GM12878 (cell line): ENCODE data around the gene MAML2. TPM values are rescaled to one million over a fixed set of nuclear protein-coding genes. Genes with fewer than 3 reads are reported as not detected.

Source experiments
- CHD1 ChIP-seq: IDR thresholded peaks from 2 replicates; pipeline ENCODE4 v1.6.1; 2012; ENCODE audit warnings: low read depth, low read length, improper control_type of control experiment
- SMC3 ChIP-seq: IDR thresholded peaks from 2 replicates; pipeline ENCODE4 v1.6.1; 2011; ENCODE audit warnings: low read length, improper control_type of control experiment, borderline replicate concordance
- polyA plus RNA-seq, 11 experiments: library from polyadenylated mRNA; depleted of rRNA in 4 of 11; unstranded in 6 of 11; stranded (reverse) in 5 of 11; fragments of >200 nt; fragmentation: Nextera tagmentation in 4 of 11; fragmentation: Illumina TruSeq in 1 of 11; extraction: Ambion mirVana in 4 of 11; extraction: Trizol in 1 of 11; gene quantifications; 1 replicate in 1 of 11; 2 replicates in 10 of 11; pipeline versions ENCODE4 v1.2.1 to v1.2.3, GENCODE V29; 2011 to 2016; ENCODE audit warnings: inconsistent platforms in 2 of 11, missing spikeins in 2 of 11, low read depth in 1 of 11
- total RNA-seq, 4 experiments: library from RNA; depleted of rRNA in 3 of 4; stranded (reverse); fragments of >200 nt in 3 of 4; fragmentation: Illumina TruSeq in 1 of 4; extraction: Trizol in 1 of 4; gene quantifications; 2 replicates each; pipeline versions ENCODE4 v1.2.1 to v1.2.3, GENCODE V29; 2013 to 2021
- TF ChIP-seq, protein P1 (sequence below): fragments of 450-650 bp; IDR thresholded peaks from 2 replicates; pipeline ENCODE4 v1.6.1; 2016; ENCODE audit warnings: mild to moderate bottlenecking, moderate library complexity, borderline replicate concordance
- TF ChIP-seq, protein P2 (sequence below): IDR thresholded peaks from 2 replicates; pipeline ENCODE4 v1.6.1; 2012; ENCODE audit warnings: mild to moderate bottlenecking, low read depth, low read length

The MAML2 gene
- total and polyA plus RNA-seq, 10 of the 15 experiments (the other 5 are each of a cell fraction or from before 2014, with no cell fraction given), result 2.5 to 15.1 (median 12.0) TPM

DNA sequence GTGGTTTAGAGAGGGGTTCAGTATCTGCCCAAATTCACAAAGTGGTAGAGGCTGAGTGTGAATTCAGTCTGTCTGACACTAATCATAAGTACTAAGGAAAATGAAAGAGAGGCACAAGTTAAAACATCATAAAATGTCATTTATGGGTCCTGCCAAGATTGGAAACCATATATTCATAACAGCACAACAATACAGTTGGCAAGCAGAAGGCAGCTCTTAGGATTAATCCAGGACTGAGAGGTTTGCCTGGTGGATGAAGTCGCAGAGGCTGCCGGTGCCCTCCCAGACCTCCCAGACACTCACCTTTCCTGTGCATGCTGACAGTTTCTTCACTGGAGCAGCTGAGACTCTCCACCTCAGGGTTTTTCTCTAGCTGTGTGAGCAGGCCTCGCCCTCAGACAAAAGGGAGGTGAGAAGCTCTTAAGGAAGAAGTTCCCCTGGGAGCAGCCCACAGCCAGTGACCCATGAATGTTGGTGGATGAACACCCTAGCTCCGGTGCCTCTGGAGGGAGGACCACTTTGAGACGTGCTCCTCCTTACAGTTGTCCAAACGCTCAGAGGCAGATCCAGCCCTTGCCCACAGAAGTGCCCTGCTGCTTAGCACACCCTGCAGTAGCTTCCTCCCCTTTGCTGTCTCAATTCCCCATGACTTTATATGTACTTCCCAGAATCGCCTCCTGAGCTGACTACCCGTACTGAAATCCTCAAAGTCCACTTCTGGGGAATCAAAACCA lies 43.7 kb downstream of the MAML2 start (continued):
- TF ChIP-seq, protein P1, sequence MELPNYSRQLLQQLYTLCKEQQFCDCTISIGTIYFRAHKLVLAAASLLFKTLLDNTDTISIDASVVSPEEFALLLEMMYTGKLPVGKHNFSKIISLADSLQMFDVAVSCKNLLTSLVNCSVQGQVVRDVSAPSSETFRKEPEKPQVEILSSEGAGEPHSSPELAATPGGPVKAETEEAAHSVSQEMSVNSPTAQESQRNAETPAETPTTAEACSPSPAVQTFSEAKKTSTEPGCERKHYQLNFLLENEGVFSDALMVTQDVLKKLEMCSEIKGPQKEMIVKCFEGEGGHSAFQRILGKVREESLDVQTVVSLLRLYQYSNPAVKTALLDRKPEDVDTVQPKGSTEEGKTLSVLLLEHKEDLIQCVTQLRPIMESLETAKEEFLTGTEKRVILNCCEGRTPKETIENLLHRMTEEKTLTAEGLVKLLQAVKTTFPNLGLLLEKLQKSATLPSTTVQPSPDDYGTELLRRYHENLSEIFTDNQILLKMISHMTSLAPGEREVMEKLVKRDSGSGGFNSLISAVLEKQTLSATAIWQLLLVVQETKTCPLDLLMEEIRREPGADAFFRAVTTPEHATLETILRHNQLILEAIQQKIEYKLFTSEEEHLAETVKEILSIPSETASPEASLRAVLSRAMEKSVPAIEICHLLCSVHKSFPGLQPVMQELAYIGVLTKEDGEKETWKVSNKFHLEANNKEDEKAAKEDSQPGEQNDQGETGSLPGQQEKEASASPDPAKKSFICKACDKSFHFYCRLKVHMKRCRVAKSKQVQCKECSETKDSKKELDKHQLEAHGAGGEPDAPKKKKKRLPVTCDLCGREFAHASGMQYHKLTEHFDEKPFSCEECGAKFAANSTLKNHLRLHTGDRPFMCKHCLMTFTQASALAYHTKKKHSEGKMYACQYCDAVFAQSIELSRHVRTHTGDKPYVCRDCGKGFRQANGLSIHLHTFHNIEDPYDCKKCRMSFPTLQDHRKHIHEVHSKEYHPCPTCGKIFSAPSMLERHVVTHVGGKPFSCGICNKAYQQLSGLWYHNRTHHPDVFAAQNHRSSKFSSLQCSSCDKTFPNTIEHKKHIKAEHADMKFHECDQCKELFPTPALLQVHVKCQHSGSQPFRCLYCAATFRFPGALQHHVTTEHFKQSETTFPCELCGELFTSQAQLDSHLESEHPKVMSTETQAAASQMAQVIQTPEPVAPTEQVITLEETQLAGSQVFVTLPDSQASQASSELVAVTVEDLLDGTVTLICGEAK, result no peak
- TF ChIP-seq SMC3, result no peak
- TF ChIP-seq, protein P2, sequence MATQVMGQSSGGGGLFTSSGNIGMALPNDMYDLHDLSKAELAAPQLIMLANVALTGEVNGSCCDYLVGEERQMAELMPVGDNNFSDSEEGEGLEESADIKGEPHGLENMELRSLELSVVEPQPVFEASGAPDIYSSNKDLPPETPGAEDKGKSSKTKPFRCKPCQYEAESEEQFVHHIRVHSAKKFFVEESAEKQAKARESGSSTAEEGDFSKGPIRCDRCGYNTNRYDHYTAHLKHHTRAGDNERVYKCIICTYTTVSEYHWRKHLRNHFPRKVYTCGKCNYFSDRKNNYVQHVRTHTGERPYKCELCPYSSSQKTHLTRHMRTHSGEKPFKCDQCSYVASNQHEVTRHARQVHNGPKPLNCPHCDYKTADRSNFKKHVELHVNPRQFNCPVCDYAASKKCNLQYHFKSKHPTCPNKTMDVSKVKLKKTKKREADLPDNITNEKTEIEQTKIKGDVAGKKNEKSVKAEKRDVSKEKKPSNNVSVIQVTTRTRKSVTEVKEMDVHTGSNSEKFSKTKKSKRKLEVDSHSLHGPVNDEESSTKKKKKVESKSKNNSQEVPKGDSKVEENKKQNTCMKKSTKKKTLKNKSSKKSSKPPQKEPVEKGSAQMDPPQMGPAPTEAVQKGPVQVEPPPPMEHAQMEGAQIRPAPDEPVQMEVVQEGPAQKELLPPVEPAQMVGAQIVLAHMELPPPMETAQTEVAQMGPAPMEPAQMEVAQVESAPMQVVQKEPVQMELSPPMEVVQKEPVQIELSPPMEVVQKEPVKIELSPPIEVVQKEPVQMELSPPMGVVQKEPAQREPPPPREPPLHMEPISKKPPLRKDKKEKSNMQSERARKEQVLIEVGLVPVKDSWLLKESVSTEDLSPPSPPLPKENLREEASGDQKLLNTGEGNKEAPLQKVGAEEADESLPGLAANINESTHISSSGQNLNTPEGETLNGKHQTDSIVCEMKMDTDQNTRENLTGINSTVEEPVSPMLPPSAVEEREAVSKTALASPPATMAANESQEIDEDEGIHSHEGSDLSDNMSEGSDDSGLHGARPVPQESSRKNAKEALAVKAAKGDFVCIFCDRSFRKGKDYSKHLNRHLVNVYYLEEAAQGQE, result no peak
- TF ChIP-seq CHD1, result no peak
